Measurements from ENCODE around the gene LRP1-AS. TPM values are rescaled to one million over a fixed set of nuclear protein-coding genes. Genes with fewer than 3 reads are reported as not detected.

The LRP1-AS gene
- total RNA-seq, 1 donor: not detected

- H3K4me3 ChIP-seq (ENCODE audit: low read depth, low read length): no peak overlapping the region
- DNase-seq (ENCODE audit: low read depth): no peak
- no peak for TF ChIP-seq CTCF (IDR thresholded peaks at IDR 0.05; ENCODE audit: insufficient read depth, low read length)
These were observed 52.0 kb downstream of the LRP1-AS start for GRCh38 chr12:57095440-57095839.

Small RNAs within 50 kb of the gene (small RNA-seq; reads per million reads assigned to genes)
- 2.5 reads per million, percentile 75 among the genes with 10 or more reads in this experiment for gene MIR1228

Other genes with a start within 250 kb of the LRP1-AS start
- gene SDR9C7, start 213.2 kb downstream of the LRP1-AS start, total RNA-seq (ENCODE audit: low replicate concordance): not detected in 2 replicates
- 0.09 TPM in 1 of 2 replicates, not detected in the other for gene RDH16, start 190.0 kb downstream of the LRP1-AS start, total RNA-seq (ENCODE audit: low replicate concordance)
- 5.2 and 6.1 TPM in 2 replicates for gene ZBTB39, start 141.1 kb downstream of the LRP1-AS start, total RNA-seq (ENCODE audit: low replicate concordance)
- not detected in 2 replicates for gene TAC3, start 131.1 kb downstream of the LRP1-AS start, total RNA-seq (ENCODE audit: low replicate concordance)
- gene MYO1A, start 97.5 kb downstream of the LRP1-AS start, total RNA-seq (ENCODE audit: low replicate concordance): 0.09 and 3.4 TPM in 2 replicates
- gene NEMP1, start 68.8 kb downstream of the LRP1-AS start, total RNA-seq (ENCODE audit: low replicate concordance): 4.7 and 25.0 TPM in 2 replicates
- gene NAB2, start 58.5 kb downstream of the LRP1-AS start, total RNA-seq (ENCODE audit: low replicate concordance): 41.8 and 54.2 TPM in 2 replicates
- 89.0 and 102 TPM in 2 replicates for gene STAT6, start 36.3 kb downstream of the LRP1-AS start, total RNA-seq (ENCODE audit: low replicate concordance)
- 381 and 541 TPM in 2 replicates for gene LRP1, start 19.1 kb downstream of the LRP1-AS start, total RNA-seq (ENCODE audit: low replicate concordance)
- gene NXPH4, start 69.2 kb upstream of the LRP1-AS start, total RNA-seq (ENCODE audit: low replicate concordance): 1.9 and 2.4 TPM in 2 replicates
- gene SHMT2, start 82.1 kb upstream of the LRP1-AS start, total RNA-seq (ENCODE audit: low replicate concordance): 233 and 303 TPM in 2 replicates
- 0.90 and 3.8 TPM in 2 replicates for gene STAC3, start 103.6 kb upstream of the LRP1-AS start, total RNA-seq (ENCODE audit: low replicate concordance)

Measured in fibroblast of the aortic adventitia (primary cell).